Measurements from ENCODE around the gene CRYL1.

GRCh38 chr13:20425819-20426219 lies 99.8 kb downstream of the CRYL1 start:
- no peak for TF ChIP-seq POLR2A (conservative IDR thresholded peaks at IDR 0.05)
- TF ChIP-seq CTCF (IDR thresholded peaks at IDR 0.05 in 2 of 3, conservative IDR thresholded peaks at IDR 0.05 in 1 of 3; ENCODE audit: insufficient read depth in 2 of 3, low read depth in 1 of 3, low read length in 3 of 3), result no peak
- TF ChIP-seq BRCA1 (IDR thresholded peaks at IDR 0.05), result no peak
- no peak for TF ChIP-seq BRCA1 (CRISPR knock-in tag; IDR thresholded peaks at IDR 0.05)
- no peak for TF ChIP-seq POLR3A (IDR thresholded peaks at IDR 0.05; ENCODE audit: borderline replicate concordance, extremely low read depth, insufficient read depth, insufficient read length)

Data from K562 (cell line).